ENCODE measurements around the gene SMIM5. TPM values are rescaled to one million over a fixed set of nuclear protein-coding genes. Genes with fewer than 3 reads are reported as not detected.

Gene SMIM5
- total RNA-seq, 1 experiment from 2014 or later = 0.24 TPM

DNA sequence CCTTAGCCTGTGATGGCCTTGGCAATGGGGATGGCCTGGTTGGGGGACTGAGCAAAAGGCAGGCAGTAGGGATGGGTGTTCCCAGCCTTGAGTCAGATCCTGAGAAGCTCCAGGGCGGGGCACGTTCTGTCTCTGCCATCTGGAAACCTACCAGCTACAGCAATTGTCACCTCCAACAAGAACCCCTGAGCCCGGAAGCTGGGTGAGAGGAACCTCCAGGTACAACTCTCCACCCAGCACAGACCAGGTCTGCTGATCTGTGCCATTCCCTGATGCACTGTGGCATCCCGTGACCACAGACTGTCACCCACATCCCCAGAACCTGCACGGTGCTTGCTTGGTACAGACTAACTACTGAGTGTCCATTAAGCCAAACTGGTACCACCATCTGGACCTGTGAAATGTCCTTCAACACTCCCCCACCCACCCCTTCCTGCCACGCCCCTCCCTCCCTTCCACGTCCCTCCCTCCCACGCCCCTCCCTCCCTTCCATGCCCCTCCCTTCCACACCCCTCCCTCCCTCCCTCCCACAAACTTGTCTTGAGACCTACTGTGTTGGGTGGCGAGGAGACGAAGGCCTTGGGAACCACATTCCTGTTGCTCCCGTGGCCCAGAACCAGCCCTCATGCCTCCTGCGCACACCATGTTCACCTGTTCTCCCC, 29.1 kb upstream of the SMIM5 start:
- no peak overlapping the region for H3K9ac ChIP-seq (ENCODE audit: extremely low read depth, insufficient read length, low read length)
- H3K56ac ChIP-seq (ENCODE audit: insufficient read length, low read depth, low read length) = no peak overlapping the region
- DNase-seq = no peak
- no peaks in the 10 kb centered on the region for H3K36me3 Mint-ChIP-seq (ENCODE audit: insufficient read depth in 1 of 3, low read depth in 3 of 3)
- no peaks in the 10 kb centered on the region for H3K4me1 Mint-ChIP-seq
- no peak overlapping the region for H3K14ac ChIP-seq (ENCODE audit: insufficient read depth, low read length)
- H2AFZ ChIP-seq (ENCODE audit: low read length) = no peak overlapping the region
- H3K27ac Mint-ChIP-seq = peak overlapping the region in 1 of 3 experiments; percentile 72; a peak in 1 of 7 replicates
- H4K5ac ChIP-seq (ENCODE audit: insufficient read length, low read depth, low read length) = no peak overlapping the region
- H3K4me1 ChIP-seq (ENCODE audit: insufficient read depth, low read length) = no peaks in the 10 kb centered on the region
- no CpG with 5 or more reads among the region's 12 CpGs for WGBS (ENCODE audit: extremely low coverage, insufficient read length, low lambda C conversion rate)
- H3K18ac ChIP-seq (ENCODE audit: insufficient read length, low read depth, low read length) = no peak overlapping the region
- H3K4ac ChIP-seq (ENCODE audit: low read depth, low read length) = no peak overlapping the region
- TF ChIP-seq, protein P1, sequence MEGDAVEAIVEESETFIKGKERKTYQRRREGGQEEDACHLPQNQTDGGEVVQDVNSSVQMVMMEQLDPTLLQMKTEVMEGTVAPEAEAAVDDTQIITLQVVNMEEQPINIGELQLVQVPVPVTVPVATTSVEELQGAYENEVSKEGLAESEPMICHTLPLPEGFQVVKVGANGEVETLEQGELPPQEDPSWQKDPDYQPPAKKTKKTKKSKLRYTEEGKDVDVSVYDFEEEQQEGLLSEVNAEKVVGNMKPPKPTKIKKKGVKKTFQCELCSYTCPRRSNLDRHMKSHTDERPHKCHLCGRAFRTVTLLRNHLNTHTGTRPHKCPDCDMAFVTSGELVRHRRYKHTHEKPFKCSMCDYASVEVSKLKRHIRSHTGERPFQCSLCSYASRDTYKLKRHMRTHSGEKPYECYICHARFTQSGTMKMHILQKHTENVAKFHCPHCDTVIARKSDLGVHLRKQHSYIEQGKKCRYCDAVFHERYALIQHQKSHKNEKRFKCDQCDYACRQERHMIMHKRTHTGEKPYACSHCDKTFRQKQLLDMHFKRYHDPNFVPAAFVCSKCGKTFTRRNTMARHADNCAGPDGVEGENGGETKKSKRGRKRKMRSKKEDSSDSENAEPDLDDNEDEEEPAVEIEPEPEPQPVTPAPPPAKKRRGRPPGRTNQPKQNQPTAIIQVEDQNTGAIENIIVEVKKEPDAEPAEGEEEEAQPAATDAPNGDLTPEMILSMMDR (conservative IDR thresholded peaks at IDR 0.05) = no peak
- no peak overlapping the region for H2AK5ac ChIP-seq (ENCODE audit: insufficient read length, low read length)
- H4K8ac ChIP-seq (replicated peaks; ENCODE audit: insufficient read length, low read depth, low read length) = no peak overlapping the region
- no peak overlapping the region for H2BK12ac ChIP-seq (ENCODE audit: insufficient read length, low read depth, low read length)
- H4K91ac ChIP-seq (ENCODE audit: insufficient read length, low read depth, low read length) = no peak overlapping the region
- no peaks in the 10 kb centered on the region for H3K9me3 ChIP-seq (ENCODE audit: control insufficient read depth, low read depth, low read length)
- H3K27ac ChIP-seq (ENCODE audit: insufficient read length, low read depth, low read length) = no peak overlapping the region
- H3K23me2 ChIP-seq (ENCODE audit: insufficient read length, low read depth, low read length, poor library complexity, severe bottlenecking) = no peaks in the 10 kb centered on the region
- no peaks in the 10 kb centered on the region for H3K79me1 ChIP-seq (ENCODE audit: insufficient read depth, low read depth, low read length, poor library complexity, severe bottlenecking)
- no peak overlapping the region for H2BK15ac ChIP-seq (ENCODE audit: low read depth, low read length)
- H2BK20ac ChIP-seq (ENCODE audit: low read depth, low read length, poor library complexity, severe bottlenecking) = no peak overlapping the region
- peaks cover 2% of the 10 kb centered on the region for H3K27me3 Mint-ChIP-seq (ENCODE audit: low read depth)
- no peaks in the 10 kb centered on the region for H3K27me3 ChIP-seq (ENCODE audit: insufficient read depth, low read length)
- H3K4me3 Mint-ChIP-seq = no peak overlapping the region
- H3T11ph ChIP-seq (ENCODE audit: low read length) = no peak overlapping the region
- no peaks in the 10 kb centered on the region for H4K20me1 ChIP-seq (ENCODE audit: control insufficient read depth, insufficient read depth, insufficient read length)
- H3K79me2 ChIP-seq (ENCODE audit: insufficient read depth, low read length) = no peaks in the 10 kb centered on the region
- H2BK120ac ChIP-seq (ENCODE audit: low read depth, low read length, poor library complexity, severe bottlenecking) = no peak overlapping the region
- no peak overlapping the region for H3K23ac ChIP-seq (ENCODE audit: insufficient read length, low read depth, low read length)
- H3K9me3 Mint-ChIP-seq = no peaks in the 10 kb centered on the region
- H3K4me2 ChIP-seq (ENCODE audit: insufficient read depth, insufficient read length, low read length) = no peak overlapping the region
- no peak overlapping the region for H2BK5ac ChIP-seq (ENCODE audit: insufficient read length, low read length)

Measured in H9 (cell line).